Ovary (tissue), 9 donors: ENCODE results near the gene MAN1A1. TPM values are rescaled to one million over a fixed set of nuclear protein-coding genes. Genes with fewer than 3 reads are reported as not detected.

Source experiments
- DNase-seq, 5 donors: peaks; one replicate each; pipeline ENCODE4 v3.0.0-alpha.2; 2019 to 2020
- H3K27ac ChIP-seq, 2 donors: fragments of 200-600 bp; one replicate each; pipeline versions ENCODE4 v1.5.1 to v1.8.0; 2019 to 2022
- H3K27me3 ChIP-seq: fragments of 200-600 bp; one replicate; pipeline ENCODE4 v1.8.0; 2022
- H3K36me3 ChIP-seq: fragments of 200-600 bp; sonication (generic); one replicate; pipeline ENCODE4 v1.5.1; 2019
- H3K4me1 ChIP-seq: one replicate; pipeline ENCODE4 v1.8.1; 2013; ENCODE audit warnings: mild to moderate bottlenecking, moderate library complexity; ENCODE audit not compliant: insufficient read depth
- H3K4me3 ChIP-seq: fragments of 200-600 bp; sonication (generic); one replicate; pipeline ENCODE4 v1.5.1; 2017
- H3K9me3 ChIP-seq, 2 donors: fragments of 200-600 bp in 1 of 2; sonication (generic) in 1 of 2; one replicate each; pipeline versions ENCODE4 v1.5.1 to v1.8.1; 2013 to 2019; ENCODE audit warnings: mild to moderate bottlenecking in 1 of 2, moderate library complexity in 1 of 2
- CTCF ChIP-seq, 3 donors: fragments of 450-650 bp in 2 of 3; fragments of 200-600 bp in 1 of 3; IDR thresholded peaks; one replicate each; pipeline versions ENCODE4 v1.5.1 to v1.8.0; 2016 to 2022; ENCODE audit warnings: antibody characterized with exemption in 3 of 3, mild to moderate bottlenecking in 1 of 3
- EP300 ChIP-seq: sonication (generic); formaldehyde crosslinking; IDR thresholded peaks from one replicate; pipeline ENCODE4 v1.6.1; 2017; ENCODE audit warnings: antibody characterized with exemption
- POLR2A ChIP-seq: fragments of 450-650 bp; IDR thresholded peaks from one replicate; pipeline ENCODE4 v1.6.1; 2017; ENCODE audit warnings: antibody characterized with exemption, mild to moderate bottlenecking, moderate library complexity
- WGBS, 3 donors: extraction: QIAGEN DNeasy Blood & Tissue Kit in 1 of 3; methylation state at CpG; one replicate each; pipeline versions ENCODE4 v1.1.5 to v1.1.7; 2013 to 2017; 5-methylcytosine and 5-hydroxymethylcytosine counted together
- intact Hi-C, 4 donors: fragments of 100-400 bp; cut with DNase I; formaldehyde crosslinking; loops; one replicate each; pipeline versions ENCODE4 v1.11.0 to v1.15.1; 2022 to 2023
- polyA plus RNA-seq, 2 donors: library from polyadenylated mRNA; stranded (reverse); fragments of 200-250 nt in 1 of 2; fragments of 350-450 nt in 1 of 2; fragmentation: Illumina TruSeq in 1 of 2; extraction: RNeasy Lipid Tissue Mini Kit (QIAGEN cat#74804) in 1 of 2; gene quantifications; one replicate each; pipeline ENCODE4 v1.2.3, GENCODE V29; 2013 to 2014
- total RNA-seq, 7 donors: library from RNA; depleted of rRNA in 2 of 7; stranded (reverse); fragments of >200 nt in 2 of 7; fragmentation: NEBNext Ultra II Directional in 3 of 7; extraction: Animal tissue kit (Norgen Biotek cat#: 25700) in 3 of 7; gene quantifications; one replicate each; pipeline versions ENCODE4 v1.1.0 to v1.2.4, GENCODE V29; 2016 to 2023
- donor health status: DM: no; HTN: no; CAD: no; lungs with moderate emphysema.
- donor health status: DM: no; HTN: no; CAD: no.
- donor health status: Bipolar disorder and iron deficiency.
- donor health status: DM: yes; HTN: yes; CAD: no.
- donor health status: DM: no; HTN: no; CAD: no.
- donor health status: DM: yes; HTN: yes; CAD: no.

MAN1A1 gene
- total and polyA plus RNA-seq, 9 donors = 22.1 to 49.6 (median 31.8) TPM

- intact Hi-C loops = no loop called here
- Histone ChIP-seq H3K36me3 (no peaks in the 10 kb centered on the region), H3K9me3 (no peaks in the 10 kb centered on the region), H3K4me3 (no peak overlapping the region), H3K27me3 (no peaks in the 10 kb centered on the region), H3K27ac (no peak overlapping the region), H3K4me1 (peaks cover 9% of the 10 kb centered on the region)
- TF ChIP-seq EP300 (no peak), POLR2A (no peak), CTCF (IDR thresholded peaks at IDR 0.05) (no peak)
- no peak for DNase-seq
- 92 to 97% (median 93%) methylated on average over 5 of the region's 5 CpGs for WGBS, 3 donors
Measured at GRCh38 chr6:119337252-119337651, 12.3 kb downstream of the MAN1A1 start.

- WGBS, 3 donors = 40 to 49% (median 41%) methylated on average over 1 of the region's 1 CpG
- intact Hi-C loops = no loop called here
- TF ChIP-seq EP300 (no peak), CTCF (IDR thresholded peaks at IDR 0.05) (no peak)
- Histone ChIP-seq H3K4me1 (peaks cover 7% of the 10 kb centered on the region), H3K27ac (no peak overlapping the region), H3K27me3 (no peaks in the 10 kb centered on the region), H3K9me3 (no peaks in the 10 kb centered on the region), H3K36me3 (no peaks in the 10 kb centered on the region), H3K4me3 (no peak overlapping the region)
- DNase-seq = no peak
Measured at GRCh38 chr6:119334535-119335264, 14.9 kb downstream of the MAN1A1 start.

GRCh38 chr6:119333707-119334295 lies 15.8 kb downstream of the MAN1A1 start:
- no peaks in the 10 kb centered on the region for H3K9me3 ChIP-seq
- H3K36me3 ChIP-seq = no peaks in the 10 kb centered on the region
- H3K27me3 ChIP-seq = no peaks in the 10 kb centered on the region
- no peak overlapping the region for H3K4me3 ChIP-seq
- intact Hi-C loops = no loop called here
- peaks cover 7% of the 10 kb centered on the region for H3K4me1 ChIP-seq
- DNase-seq = no peak
- WGBS, 3 donors = 90 to 95% (median 92%) methylated on average over 3 of the region's 3 CpGs
- H3K27ac ChIP-seq = no peak overlapping the region
- TF ChIP-seq EP300 = no peak
- TF ChIP-seq CTCF (IDR thresholded peaks at IDR 0.05) = no peak
- no peak for TF ChIP-seq POLR2A

- no peak for TF ChIP-seq CTCF (IDR thresholded peaks at IDR 0.05)
- no peak for TF ChIP-seq EP300
- TF ChIP-seq POLR2A = no peak
- H3K36me3 ChIP-seq = no peaks in the 10 kb centered on the region
- H3K4me1 ChIP-seq = peaks cover 5% of the 10 kb centered on the region
- H3K9me3 ChIP-seq = no peaks in the 10 kb centered on the region
- WGBS, 3 donors = 96 to 98% (median 96%) methylated on average over 5 of the region's 5 CpGs
- intact Hi-C loops = no loop called here
- no peak overlapping the region for H3K27ac ChIP-seq
- DNase-seq = no peak
- H3K4me3 ChIP-seq = no peak overlapping the region
- no peaks in the 10 kb centered on the region for H3K27me3 ChIP-seq
Measured at GRCh38 chr6:119333063-119333609, 16.4 kb downstream of the MAN1A1 start.
